K562 (cell line): ENCODE measurements around the gene PBXIP1. TPM values are rescaled to one million over a fixed set of nuclear protein-coding genes. Genes with fewer than 3 reads are reported as not detected.

Source experiments
- ARID4B ChIP-seq: sonication (generic); formaldehyde crosslinking; IDR thresholded peaks from 2 replicates; pipeline ENCODE4 v1.8.0; 2022; ENCODE audit warnings: mild to moderate bottlenecking, missing genetic modification reagents
- C11orf30 ChIP-seq: fragments of 450-650 bp; IDR thresholded peaks from 2 replicates; pipeline ENCODE4 v1.6.1; 2016; ENCODE audit warnings: low read depth, mild to moderate bottlenecking
- CC2D1A ChIP-seq: fragments of 450-650 bp; IDR thresholded peaks from 2 replicates; pipeline ENCODE4 v1.6.1; 2017; ENCODE audit warnings: mild to moderate bottlenecking
- CLOCK ChIP-seq: fragments of 250-450 bp; sonication (Bioruptor Pico); IDR thresholded peaks from 2 replicates; pipeline ENCODE4 v1.4.0; 2020; ENCODE audit warnings: mild to moderate bottlenecking, moderate library complexity, borderline replicate concordance
- CREB3 ChIP-seq: fragments of 450-650 bp; conservative IDR thresholded peaks from 2 replicates; pipeline ENCODE4 v1.6.1; 2016; ENCODE audit warnings: missing genetic modification characterization, low read depth, mild to moderate bottlenecking, missing compliant biosample characterization, moderate library complexity
- FUS ChIP-seq: fragments of 200-400 bp; formaldehyde crosslinking; optimal IDR thresholded peaks from 2 replicates; pipeline ENCODE3; 2017; ENCODE audit warnings: low read depth, low read length
- JUN ChIP-seq, 2 experiments: sonication (generic) in 1 of 2; formaldehyde crosslinking in 1 of 2; IDR thresholded peaks; 2 replicates each; pipeline versions ENCODE4 v1.6.1 to v1.8.0; 2012 to 2022; ENCODE audit warnings: borderline replicate concordance in 2 of 2, mild to moderate bottlenecking in 2 of 2, improper control_type of control experiment in 1 of 2, low read depth in 1 of 2, low read length in 1 of 2, missing genetic modification reagents in 1 of 2
- TAL1 ChIP-seq: fragments of 450-650 bp; IDR thresholded peaks from 2 replicates; pipeline ENCODE4 v1.6.1; 2016; ENCODE audit warnings: mild to moderate bottlenecking
- TSC22D4 ChIP-seq: fragments of 450-650 bp; IDR thresholded peaks from 2 replicates; pipeline ENCODE4 v1.6.1; 2016; ENCODE audit warnings: missing genetic modification characterization, missing biosample characterization, control low read depth
- ZNF140 ChIP-seq: fragments of 250-450 bp; sonication (Bioruptor Pico); IDR thresholded peaks from 2 replicates; pipeline ENCODE4 v1.8.0; 2021; ENCODE audit warnings: moderate library complexity, mild to moderate bottlenecking, inconsistent platforms
- ZNF311 ChIP-seq: fragments of 250-450 bp; sonication (Bioruptor Pico); IDR thresholded peaks from 2 replicates; pipeline ENCODE4 v1.4.0; 2020; ENCODE audit warnings: mild to moderate bottlenecking, moderate library complexity
- polyA plus RNA-seq, 8 experiments: library from polyadenylated mRNA; depleted of rRNA in 4 of 8; stranded (reverse) in 5 of 8; unstranded in 3 of 8; fragments of >200 nt; fragmentation: Nextera tagmentation in 2 of 8; fragmentation: Illumina TruSeq in 1 of 8; extraction: Ambion mirVana in 2 of 8; extraction: Trizol in 1 of 8; gene quantifications; 2 replicates each; pipeline versions ENCODE4 v1.2.1 to v1.2.3, GENCODE V29; 2011 to 2014; ENCODE audit warnings: inconsistent platforms in 1 of 8, missing spikeins in 1 of 8
- total RNA-seq, 7 experiments: library from RNA; depleted of rRNA in 6 of 7; stranded (reverse); fragments of >200 nt in 6 of 7; fragmentation: Illumina TruSeq in 2 of 7; extraction: Trizol in 2 of 7; gene quantifications; 2 replicates each; pipeline versions ENCODE4 v1.2.1 to v1.2.3, GENCODE V29; 2011 to 2021; ENCODE audit warnings: low replicate concordance in 1 of 7
- TF ChIP-seq, protein P1 (sequence below), 3 experiments: fragments of 200-800 bp in 1 of 3; fragments of 250-450 bp in 1 of 3; fragments of 450-650 bp in 1 of 3; sonication (Bioruptor Pico) in 1 of 3; sonication (Bioruptor generic) in 1 of 3; formaldehyde crosslinking in 1 of 3; IDR thresholded peaks; 2 replicates each; pipeline versions ENCODE4 v1.6.1 to v1.8.0; 2016 to 2022; ENCODE audit warnings: mild to moderate bottlenecking in 2 of 3, missing genetic modification characterization in 2 of 3, missing compliant biosample characterization in 1 of 3, moderate library complexity in 1 of 3

The PBXIP1 gene
- total and polyA plus RNA-seq, 9 of the 15 experiments (the other 6 are each of a cell fraction or from before 2014, with no cell fraction given), result 0.13 to 8.3 (median 5.8) TPM

DNA sequence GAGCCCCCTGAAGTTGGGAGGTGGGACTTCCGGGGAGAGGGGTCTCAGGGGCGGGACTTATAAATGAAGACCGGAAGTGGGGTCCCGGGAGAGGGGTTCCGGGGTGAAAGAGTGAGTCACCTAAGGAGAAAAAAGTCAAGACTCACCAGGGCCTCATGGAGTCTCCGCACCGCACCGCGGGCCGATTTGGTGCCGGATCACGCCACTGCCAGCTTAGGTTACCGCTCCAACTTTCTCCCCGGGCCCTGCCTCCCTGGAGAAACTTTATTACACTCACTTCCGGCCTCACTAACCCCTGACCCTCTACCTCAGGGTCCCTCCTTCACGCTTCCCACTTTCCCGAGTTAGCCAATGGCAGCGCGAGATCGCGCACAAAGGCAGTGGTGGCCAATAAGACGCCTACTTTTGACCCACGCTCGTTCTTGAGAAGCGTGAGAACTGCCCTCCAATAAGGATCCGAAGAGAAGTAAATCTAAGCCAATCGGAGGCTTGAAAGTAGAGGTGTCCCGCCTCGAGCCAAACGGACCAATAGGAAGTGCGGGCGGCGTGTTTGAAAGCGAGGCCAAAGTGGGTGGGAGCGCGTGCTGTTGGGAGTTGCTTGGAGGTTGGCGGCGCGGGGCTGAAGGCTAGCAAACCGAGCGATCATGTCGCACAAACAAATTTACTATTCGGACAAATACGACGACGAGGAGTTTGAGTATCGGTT is 18.4 kb upstream of the PBXIP1 start, which contains the start of gene CKS1B (continued):
- TF ChIP-seq CREB3 (tag) (no peak), ZNF311 (no peak), CLOCK (CRISPR knock-in tag) (no peak), ARID4B (peak; percentile 94), JUN (IDR thresholded peaks at IDR 0.05; ENCODE audit: borderline replicate concordance, low read depth, low read length) (peak; percentile 63; the same call in 1 of the 2 replicates), JUN (CRISPR knock-in tag; IDR thresholded peaks at IDR 0.05; ENCODE audit: borderline replicate concordance) (no peak), FUS (no peak), CC2D1A (peak; percentile 79; the same call in 1 of the 2 replicates), TAL1 (no peak), TSC22D4 (no peak), ZNF140 (no peak), C11orf30 (peak; percentile 83)
- TF ChIP-seq, protein P1, sequence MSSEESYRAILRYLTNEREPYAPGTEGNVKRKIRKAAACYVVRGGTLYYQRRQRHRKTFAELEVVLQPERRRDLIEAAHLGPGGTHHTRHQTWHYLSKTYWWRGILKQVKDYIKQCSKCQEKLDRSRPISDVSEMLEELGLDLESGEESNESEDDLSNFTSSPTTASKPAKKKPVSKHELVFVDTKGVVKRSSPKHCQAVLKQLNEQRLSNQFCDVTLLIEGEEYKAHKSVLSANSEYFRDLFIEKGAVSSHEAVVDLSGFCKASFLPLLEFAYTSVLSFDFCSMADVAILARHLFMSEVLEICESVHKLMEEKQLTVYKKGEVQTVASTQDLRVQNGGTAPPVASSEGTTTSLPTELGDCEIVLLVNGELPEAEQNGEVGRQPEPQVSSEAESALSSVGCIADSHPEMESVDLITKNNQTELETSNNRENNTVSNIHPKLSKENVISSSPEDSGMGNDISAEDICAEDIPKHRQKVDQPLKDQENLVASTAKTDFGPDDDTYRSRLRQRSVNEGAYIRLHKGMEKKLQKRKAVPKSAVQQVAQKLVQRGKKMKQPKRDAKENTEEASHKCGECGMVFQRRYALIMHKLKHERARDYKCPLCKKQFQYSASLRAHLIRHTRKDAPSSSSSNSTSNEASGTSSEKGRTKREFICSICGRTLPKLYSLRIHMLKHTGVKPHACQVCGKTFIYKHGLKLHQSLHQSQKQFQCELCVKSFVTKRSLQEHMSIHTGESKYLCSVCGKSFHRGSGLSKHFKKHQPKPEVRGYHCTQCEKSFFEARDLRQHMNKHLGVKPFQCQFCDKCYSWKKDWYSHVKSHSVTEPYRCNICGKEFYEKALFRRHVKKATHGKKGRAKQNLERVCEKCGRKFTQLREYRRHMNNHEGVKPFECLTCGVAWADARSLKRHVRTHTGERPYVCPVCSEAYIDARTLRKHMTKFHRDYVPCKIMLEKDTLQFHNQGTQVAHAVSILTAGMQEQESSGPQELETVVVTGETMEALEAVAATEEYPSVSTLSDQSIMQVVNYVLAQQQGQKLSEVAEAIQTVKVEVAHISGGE (CRISPR knock-in tag; IDR thresholded peaks at IDR 0.05), result peak in 1 of 3 experiments; percentile 64; a peak in 2 of 6 replicates
